ENCODE data around the gene UNC80. TPM values are rescaled to one million over a fixed set of nuclear protein-coding genes. Genes with fewer than 3 reads are reported as not detected.

UNC80 gene
- total and polyA plus RNA-seq, 2 donors (not counting 1 experiment from before 2014, with no cell fraction given), result not detected

DNA sequence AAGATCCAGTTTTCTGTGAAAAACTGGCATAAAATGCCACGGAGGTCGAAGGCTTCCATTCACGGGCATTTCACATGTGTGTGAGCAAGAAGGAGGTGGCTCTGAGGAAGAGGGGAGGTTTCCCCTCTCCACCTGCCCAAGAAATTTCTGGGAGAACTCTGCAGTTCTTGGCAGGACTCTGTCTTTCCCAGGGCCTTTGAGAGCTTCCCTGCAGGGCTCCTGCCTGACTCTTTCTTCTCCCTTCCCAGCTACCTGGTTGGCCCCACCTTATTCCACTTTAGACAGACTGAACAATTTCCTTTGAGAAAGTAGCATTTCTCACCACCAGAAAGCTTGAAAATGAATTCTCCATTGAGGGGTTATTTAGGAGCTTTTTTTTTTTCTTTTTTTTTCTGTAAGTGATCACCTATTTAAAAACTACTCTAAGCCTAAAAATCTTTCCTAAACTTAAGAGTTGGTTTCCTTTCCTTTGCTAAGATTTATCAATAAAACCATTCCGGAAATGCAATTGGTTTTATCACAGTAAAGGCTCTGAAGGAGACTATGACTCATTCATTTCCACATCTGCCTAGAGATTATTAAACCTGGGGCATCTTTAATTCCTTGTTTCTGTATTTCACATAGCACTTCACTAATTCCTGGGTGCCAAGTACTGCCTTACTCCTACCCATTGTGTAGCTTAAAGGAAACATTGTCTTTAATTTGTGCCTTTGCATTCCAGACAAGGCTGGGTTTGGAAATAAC lies 59.3 kb downstream of the UNC80 start:
- ChIA-PET CTCF (no interaction called here), POLR2A (no interaction called here)
- Histone ChIP-seq H3K4me3 (ENCODE audit: control extremely low read depth in 1 of 5, extremely low read depth in 1 of 5, insufficient read depth in 1 of 5, low read depth in 2 of 5, low read length in 4 of 5) (no peak overlapping the region), H3K9ac (ENCODE audit: low read length) (no peak overlapping the region), H3K36me3 (replicated peaks in 1 of 2; ENCODE audit: control extremely low read depth in 1 of 2, control insufficient read depth in 1 of 2, extremely low read depth in 1 of 2, insufficient read depth in 2 of 2, low read length in 1 of 2) (no peaks in the 10 kb centered on the region), H4K20me1 (ENCODE audit: control insufficient read depth, insufficient read depth, low read length, poor library complexity, severe bottlenecking) (no peaks in the 10 kb centered on the region), H3K27ac (ENCODE audit: low read length in 2 of 2) (no peak overlapping the region), H2AFZ (ENCODE audit: insufficient read depth, low read depth, low read length, poor library complexity, severe bottlenecking) (no peak overlapping the region), H3K4me1 (ENCODE audit: control insufficient read depth in 2 of 2, insufficient read depth in 2 of 2, low read length in 2 of 2) (no peaks in the 10 kb centered on the region), H3K27me3 (replicated peaks in 1 of 4; ENCODE audit: control extremely low read depth in 1 of 4, control insufficient read depth in 3 of 4, insufficient read depth in 4 of 4, low read length in 3 of 4) (no peaks in the 10 kb centered on the region), H3K4me2 (replicated peaks; ENCODE audit: low read depth, low read length, poor library complexity, severe bottlenecking) (no peak overlapping the region), H3K9me3 (ENCODE audit: control extremely low read depth in 1 of 3, control insufficient read depth in 2 of 3, insufficient read depth in 1 of 3, low read length in 2 of 3) (no peaks in the 10 kb centered on the region), H3K79me2 (ENCODE audit: control insufficient read depth, insufficient read depth, low read length) (no peaks in the 10 kb centered on the region)
- H3K27ac Mint-ChIP-seq, result no peak overlapping the region
- 86% methylated on average over 3 of the region's 4 CpGs for WGBS (ENCODE audit: insufficient coverage)
- TF ChIP-seq CTCF (IDR thresholded peaks at IDR 0.05), result no peak
- no peak for TF ChIP-seq EZH2 (IDR thresholded peaks at IDR 0.05; ENCODE audit: borderline replicate concordance, insufficient read depth, low read depth, low read length, poor library complexity, severe bottlenecking)
- DNase-seq (no peak), ATAC-seq (ENCODE audit: low read depth) (no peak)
- H3K4me3 Mint-ChIP-seq, result no peak overlapping the region
- no peaks in the 10 kb centered on the region for H3K4me1 Mint-ChIP-seq
- H3K27me3 Mint-ChIP-seq, result no peaks in the 10 kb centered on the region
- intact Hi-C loops (cut with micrococcal nuclease), result no loop called here
- no peaks in the 10 kb centered on the region for H3K9me3 Mint-ChIP-seq (ENCODE audit: insufficient read depth)

GRCh38 chr2:209834767-209835166 lies 63.1 kb downstream of the UNC80 start:
- Mint-ChIP-seq H3K27ac (no peak overlapping the region), H3K4me3 (no peak overlapping the region), H3K9me3 (ENCODE audit: insufficient read depth) (no peaks in the 10 kb centered on the region), H3K27me3 (no peaks in the 10 kb centered on the region), H3K4me1 (no peaks in the 10 kb centered on the region)
- intact Hi-C loops (cut with micrococcal nuclease), result no loop called here
- no peak for DNase-seq
- Histone ChIP-seq H3K4me2 (replicated peaks; ENCODE audit: low read depth, low read length, poor library complexity, severe bottlenecking) (no peak overlapping the region), H3K9ac (ENCODE audit: low read length) (no peak overlapping the region), H3K27ac (ENCODE audit: low read length in 2 of 2) (no peak overlapping the region), H2AFZ (ENCODE audit: insufficient read depth, low read depth, low read length, poor library complexity, severe bottlenecking) (no peak overlapping the region), H3K4me3 (ENCODE audit: control extremely low read depth in 1 of 5, extremely low read depth in 1 of 5, insufficient read depth in 1 of 5, low read depth in 2 of 5, low read length in 4 of 5) (no peak overlapping the region), H3K36me3 (replicated peaks in 1 of 2; ENCODE audit: control extremely low read depth in 1 of 2, control insufficient read depth in 1 of 2, extremely low read depth in 1 of 2, insufficient read depth in 2 of 2, low read length in 1 of 2) (no peaks in the 10 kb centered on the region), H3K9me3 (ENCODE audit: control extremely low read depth in 1 of 3, control insufficient read depth in 2 of 3, insufficient read depth in 1 of 3, low read length in 2 of 3) (peaks cover 0 to 2% (median 0%) of the 10 kb centered on the region in 3 donors), H3K27me3 (replicated peaks in 1 of 4; ENCODE audit: control extremely low read depth in 1 of 4, control insufficient read depth in 3 of 4, insufficient read depth in 4 of 4, low read length in 3 of 4) (no peaks in the 10 kb centered on the region), H4K20me1 (ENCODE audit: control insufficient read depth, insufficient read depth, low read length, poor library complexity, severe bottlenecking) (no peaks in the 10 kb centered on the region), H3K79me2 (ENCODE audit: control insufficient read depth, insufficient read depth, low read length) (no peaks in the 10 kb centered on the region), H3K4me1 (ENCODE audit: control insufficient read depth in 2 of 2, insufficient read depth in 2 of 2, low read length in 2 of 2) (no peaks in the 10 kb centered on the region)
- no peak for ATAC-seq (ENCODE audit: low read depth)
- CTCF ChIA-PET, result no interaction called here
- TF ChIP-seq EZH2 (IDR thresholded peaks at IDR 0.05; ENCODE audit: borderline replicate concordance, insufficient read depth, low read depth, low read length, poor library complexity, severe bottlenecking) (no peak), CTCF (IDR thresholded peaks at IDR 0.05) (no peak)
- WGBS (ENCODE audit: insufficient coverage), result 81% methylated on average over 5 of the region's 5 CpGs
- POLR2A ChIA-PET, result no interaction called here

All from B cell (primary cell).